Erythroblast (primary cell): ENCODE results near the gene APOA4.

Source experiments
- GATA1 ChIP-seq: IDR thresholded peaks from 2 replicates; pipeline ENCODE4 v1.6.1; 2011; ENCODE audit warnings: low read depth, mild to moderate bottlenecking, control low read depth, low read length, moderate library complexity
- POLR2A ChIP-seq: IDR thresholded peaks from 2 replicates; pipeline ENCODE4 v1.6.1; 2011; ENCODE audit warnings: mild to moderate bottlenecking, low read length

DNA sequence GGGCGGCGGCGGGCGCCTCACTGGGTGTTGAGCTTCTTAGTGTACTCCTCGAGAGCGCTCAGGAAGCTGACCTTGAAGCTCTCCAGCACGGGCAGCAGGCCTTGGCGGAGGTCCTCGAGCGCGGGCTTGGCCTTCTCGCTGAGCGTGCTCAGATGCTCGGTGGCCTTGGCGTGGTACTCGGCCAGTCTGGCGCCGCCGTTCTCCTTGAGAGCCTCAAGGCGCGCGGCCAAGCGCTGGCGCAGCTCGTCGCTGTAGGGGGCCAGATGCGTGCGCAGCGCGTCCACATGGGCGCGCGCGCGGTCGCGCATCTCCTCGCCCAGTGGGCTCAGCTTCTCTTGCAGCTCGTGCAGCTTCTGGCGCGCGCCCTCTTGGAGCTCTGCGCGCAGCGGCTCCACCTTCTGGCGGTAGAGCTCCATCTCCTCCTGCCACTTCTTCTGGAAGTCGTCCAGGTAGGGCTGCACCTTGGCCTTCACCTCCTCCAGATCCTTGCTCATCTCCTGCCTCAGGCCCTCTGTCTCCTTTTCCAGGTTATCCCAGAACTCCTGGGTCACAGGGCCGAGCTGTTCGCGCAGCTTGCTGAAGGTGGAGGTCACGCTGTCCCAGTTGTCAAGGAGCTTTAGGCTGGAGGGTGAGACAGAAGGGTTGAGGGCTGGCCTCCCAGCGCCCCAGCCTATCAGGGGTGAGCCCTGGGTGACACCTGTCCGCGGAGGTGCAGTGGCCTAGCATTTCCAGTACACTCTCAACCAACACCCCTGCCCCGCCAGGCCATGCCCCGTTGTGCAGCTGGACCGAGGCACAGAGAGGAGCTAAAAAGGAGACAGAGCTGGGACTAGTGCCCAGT is 12.9 kb upstream of the APOA4 start:
- TF ChIP-seq POLR2A (no peak), GATA1 (no peak)
